IMR-90 (cell line): ENCODE results near the gene GFPT1. TPM values are rescaled to one million over a fixed set of nuclear protein-coding genes. Genes with fewer than 3 reads are reported as not detected.

Source experiments
- ATAC-seq: fragments of 200-7000 bp; cut with Tn5 transposase; 2 replicates; pipeline ENCODE4 v1.9.1; 2020; ENCODE audit warnings: low read depth, mild to moderate bottlenecking, moderate library complexity
- BruUV-seq: library from RNA; stranded (reverse); fragments of 400-500 nt; replicated peaks from 2 replicates; lab custom pipeline; 2021; lab: Mats Ljungman, UMichigan
- CTCF ChIA-PET: fragments of 300-600 bp; formaldehyde crosslinking; extraction: SDS; loops from one replicate; lab custom pipeline; 2021; ENCODE audit warnings: antibody characterized with exemption; lab: Yijun Ruan, JAX
- POLR2A ChIA-PET: fragments of 300-600 bp; sonication (Branson Sonifier 250); formaldehyde crosslinking; loops from one replicate; lab custom pipeline; 2022; ENCODE audit warnings: antibody characterized with exemption; ENCODE audit not compliant: unreplicated experiment; lab: Charles Lee
- DNase-seq: peaks from one replicate; pipeline ENCODE4 v3.0.0; 2013
- H2AFZ ChIP-seq: replicated peaks from 2 replicates; pipeline ENCODE3; 2013; ENCODE audit warnings: low read length, mild to moderate bottlenecking; ENCODE audit not compliant: poor library complexity
- H2AK5ac ChIP-seq: 2 replicates; pipeline ENCODE4 v1.6.1; 2013; ENCODE audit warnings: low read depth, low read length, inconsistent platforms
- H2AK9ac ChIP-seq: replicated peaks from 2 replicates; pipeline ENCODE3; 2013; ENCODE audit warnings: mild to moderate bottlenecking, low read depth, low read length, moderate library complexity; ENCODE audit not compliant: poor library complexity
- H2BK120ac ChIP-seq: 2 replicates; pipeline ENCODE4 v1.6.1; 2013; ENCODE audit warnings: low read depth, low read length, inconsistent platforms
- H2BK15ac ChIP-seq: 3 replicates; pipeline ENCODE4 v1.6.1; 2013; ENCODE audit warnings: low read depth, low read length, inconsistent platforms
- H2BK20ac ChIP-seq: 2 replicates; pipeline ENCODE4 v1.6.1; 2013; ENCODE audit warnings: low read depth, mild to moderate bottlenecking, inconsistent platforms, low read length, moderate library complexity
- H2BK5ac ChIP-seq: 2 replicates; pipeline ENCODE4 v1.6.1; 2013; ENCODE audit warnings: mild to moderate bottlenecking, low read depth, low read length, inconsistent platforms; ENCODE audit not compliant: poor library complexity, severe bottlenecking
- H3K14ac ChIP-seq: replicated peaks from 2 replicates; pipeline ENCODE4 v1.6.1; 2013; ENCODE audit warnings: low read depth, low read length, inconsistent platforms
- H3K18ac ChIP-seq: 2 replicates; pipeline ENCODE4 v1.6.1; 2013; ENCODE audit warnings: low read depth, low read length, control low read depth
- H3K23ac ChIP-seq: 2 replicates; pipeline ENCODE4 v1.6.1; 2013; ENCODE audit warnings: low read depth, low read length, inconsistent platforms
- H3K27ac ChIP-seq: 2 replicates; pipeline ENCODE4 v1.5.1; 2013; ENCODE audit warnings: mild to moderate bottlenecking, control low read depth, low read length; ENCODE audit not compliant: insufficient read depth
- H3K27me3 ChIP-seq: 2 replicates; pipeline ENCODE4 v1.6.1; 2013; ENCODE audit warnings: low read length; ENCODE audit not compliant: control insufficient read depth, insufficient read depth
- H3K36me3 ChIP-seq: 2 replicates; pipeline ENCODE4 v1.6.1; 2013; ENCODE audit warnings: low read length, mixed read lengths; ENCODE audit not compliant: control insufficient read depth, insufficient read depth
- H3K4ac ChIP-seq: 2 replicates; pipeline ENCODE4 v1.6.1; 2013; ENCODE audit warnings: low read depth, low read length, inconsistent platforms
- H3K4me1 ChIP-seq: 2 replicates; pipeline ENCODE4 v1.6.1; 2013; ENCODE audit warnings: low read length, mixed read lengths; ENCODE audit not compliant: control insufficient read depth, insufficient read depth
- H3K4me2 ChIP-seq: 2 replicates; pipeline ENCODE4 v1.6.1; 2013; ENCODE audit warnings: low read depth, mild to moderate bottlenecking, control low read depth, low read length, moderate library complexity
- H3K4me3 ChIP-seq: 2 replicates; pipeline ENCODE4 v1.5.1; 2013; ENCODE audit warnings: low read depth, mild to moderate bottlenecking, control low read depth, low read length, moderate library complexity; ENCODE audit not compliant: insufficient read depth
- H3K56ac ChIP-seq: 2 replicates; pipeline ENCODE4 v1.6.1; 2013; ENCODE audit warnings: low read length, inconsistent platforms; ENCODE audit not compliant: insufficient read depth; ENCODE audit errors: extremely low read depth
- H3K79me1 ChIP-seq, 2 experiments: 2 replicates each; pipeline ENCODE4 v1.6.1; 2013; ENCODE audit warnings: low read length in 2 of 2, inconsistent platforms in 1 of 2, low read depth in 1 of 2
- H3K9ac ChIP-seq: 2 replicates; pipeline ENCODE4 v1.6.1; 2013; ENCODE audit warnings: low read depth, low read length, control low read depth
- H3K9me1 ChIP-seq: 2 replicates; pipeline ENCODE4 v1.6.1; 2013; ENCODE audit warnings: low read length, inconsistent platforms; ENCODE audit not compliant: insufficient read depth
- H3K9me3 ChIP-seq: 2 replicates; pipeline ENCODE4 v1.6.1; 2013; ENCODE audit warnings: low read length; ENCODE audit not compliant: control insufficient read depth, insufficient read depth
- H4K20me1 ChIP-seq: 2 replicates; pipeline ENCODE4 v1.6.1; 2013; ENCODE audit warnings: low read length, inconsistent platforms; ENCODE audit not compliant: insufficient read depth
- H4K5ac ChIP-seq: 2 replicates; pipeline ENCODE4 v1.6.1; 2013; ENCODE audit warnings: mild to moderate bottlenecking, low read depth, low read length, control low read depth
- H4K8ac ChIP-seq, 2 experiments: 2 replicates each; pipeline ENCODE4 v1.6.1; 2013; ENCODE audit warnings: low read depth in 2 of 2, low read length in 2 of 2, control low read depth in 1 of 2, inconsistent platforms in 1 of 2
- H4K91ac ChIP-seq: 2 replicates; pipeline ENCODE4 v1.6.1; 2013; ENCODE audit warnings: low read depth, low read length, inconsistent platforms; ENCODE audit not compliant: insufficient read depth
- BHLHE40 ChIP-seq: fragments of 150-350 bp; IDR thresholded peaks from 2 replicates; pipeline ENCODE4 v1.6.1; 2016; ENCODE audit warnings: mild to moderate bottlenecking, low read depth, low read length
- CEBPB ChIP-seq: IDR thresholded peaks from 2 replicates; pipeline ENCODE4 v1.6.1; 2012; ENCODE audit warnings: low read depth, low read length, improper control_type of control experiment
- CHD1 ChIP-seq: IDR thresholded peaks from 2 replicates; pipeline ENCODE4 v1.6.1; 2012; ENCODE audit warnings: low read depth, low read length, improper control_type of control experiment
- CTCF ChIP-seq: conservative IDR thresholded peaks from 2 replicates; pipeline ENCODE4 v1.5.1; 2012; ENCODE audit warnings: mild to moderate bottlenecking, low read depth, low read length, improper control_type of control experiment
- ELK1 ChIP-seq: fragments of 150-350 bp; IDR thresholded peaks from 2 replicates; pipeline ENCODE4 v1.6.1; 2016; ENCODE audit warnings: low read depth, mild to moderate bottlenecking, low read length, moderate library complexity, borderline replicate concordance
- FOS ChIP-seq: fragments of 150-350 bp; IDR thresholded peaks from 2 replicates; pipeline ENCODE4 v1.6.1; 2016; ENCODE audit warnings: low read depth, low read length
- MAFK ChIP-seq: IDR thresholded peaks from 2 replicates; pipeline ENCODE4 v1.6.1; 2012; ENCODE audit warnings: low read depth, low read length, improper control_type of control experiment
- MAZ ChIP-seq: IDR thresholded peaks from 2 replicates; pipeline ENCODE4 v1.6.1; 2012; ENCODE audit warnings: low read depth, mild to moderate bottlenecking, low read length, improper control_type of control experiment, moderate library complexity, borderline replicate concordance
- MXI1 ChIP-seq: IDR thresholded peaks from 2 replicates; pipeline ENCODE4 v1.6.1; 2012; ENCODE audit warnings: low read depth, mild to moderate bottlenecking, low read length, moderate library complexity, borderline replicate concordance
- NFE2L2 ChIP-seq: fragments of 150-350 bp; IDR thresholded peaks from 2 replicates; pipeline ENCODE4 v1.6.1; 2016; ENCODE audit warnings: low read depth, mild to moderate bottlenecking, low read length
- POLR2A ChIP-seq: IDR thresholded peaks from 2 replicates; pipeline ENCODE4 v1.6.1; 2012; ENCODE audit warnings: mild to moderate bottlenecking, low read depth, low read length
- RAD21 ChIP-seq: IDR thresholded peaks from 2 replicates; pipeline ENCODE4 v1.6.1; 2012; ENCODE audit warnings: low read length, improper control_type of control experiment
- RCOR1 ChIP-seq: IDR thresholded peaks from 2 replicates; pipeline ENCODE4 v1.6.1; 2012; ENCODE audit warnings: mild to moderate bottlenecking, low read length, improper control_type of control experiment; ENCODE audit not compliant: insufficient replicate concordance
- RFX5 ChIP-seq: IDR thresholded peaks from 2 replicates; pipeline ENCODE4 v1.8.0; 2012; ENCODE audit warnings: low read depth, mild to moderate bottlenecking, low read length, moderate library complexity
- SMC3 ChIP-seq: fragments of 150-350 bp; IDR thresholded peaks from 2 replicates; pipeline ENCODE4 v1.6.1; 2016; ENCODE audit warnings: low read depth, mild to moderate bottlenecking, antibody characterized with exemption, low read length, moderate library complexity
- USF2 ChIP-seq: fragments of 150-350 bp; IDR thresholded peaks from 2 replicates; pipeline ENCODE4 v1.6.1; 2017; ENCODE audit warnings: mild to moderate bottlenecking, antibody characterized with exemption, low read length, low read depth
- WGBS, 2 experiments: methylation state at CpG; one replicate each; pipeline versions ENCODE4 v1.1.5 to v1.1.7; 2013; ENCODE audit warnings: missing lambda C conversion rate in 2 of 2; ENCODE audit not compliant: insufficient read length in 1 of 2; ENCODE audit errors: extremely low coverage in 2 of 2; 5-methylcytosine and 5-hydroxymethylcytosine counted together
- dilution Hi-C: fragments of 300-500 bp; cut with HindIII; formaldehyde crosslinking; loops from one replicate; pipeline ENCODE4 v1.14.3; 2018; ENCODE audit warnings: low sequenced_read_pairs; ENCODE audit not compliant: unreplicated experiment
- in situ Hi-C: fragments of 300-500 bp; cut with MboI; formaldehyde crosslinking; loops from 3 replicates; pipeline ENCODE4 v1.14.3; 2019; ENCODE audit warnings: low sequenced_read_pairs, inconsistent platforms, mixed read lengths
- intact Hi-C: fragments of 100-400 bp; cut with micrococcal nuclease; formaldehyde crosslinking; loops from 2 replicates; pipeline ENCODE4 v1.10.0; 2022
- polyA plus RNA-seq, 3 experiments: library from polyadenylated mRNA; depleted of rRNA; stranded (reverse); fragments of >200 nt; gene quantifications; 2 replicates each; pipeline ENCODE4 v1.2.3, GENCODE V29; 2012; ENCODE audit warnings: low replicate concordance in 1 of 3
- total RNA-seq: library from RNA; depleted of rRNA; stranded (reverse); fragments of >200 nt; gene quantifications from 2 replicates; pipeline ENCODE4 v1.2.3, GENCODE V29; 2012

The GFPT1 gene
- total and polyA plus RNA-seq, 2 of the 4 experiments (the other 2 are of a cell fraction), result 23.5 to 52.9 TPM

- Histone ChIP-seq H4K20me1 (no peaks in the 10 kb centered on the region), H3K27ac (no peak overlapping the region), H3K9ac (no peak overlapping the region), H2BK120ac (no peak overlapping the region), H3K4ac (no peak overlapping the region), H3K23ac (no peak overlapping the region), H2BK15ac (no peak overlapping the region), H2AK9ac (no peak overlapping the region), H2AK5ac (no peak overlapping the region), H2AFZ (no peak overlapping the region), H3K9me3 (no peaks in the 10 kb centered on the region), H3K36me3 (peaks cover 25% of the 10 kb centered on the region), H3K9me1 (no peaks in the 10 kb centered on the region), H3K27me3 (no peaks in the 10 kb centered on the region), H2BK5ac (no peak overlapping the region), H4K8ac (no peak overlapping the region), H3K56ac (no peak overlapping the region), H3K4me3 (no peak overlapping the region), H4K5ac (no peak overlapping the region), H3K18ac (no peak overlapping the region), H3K14ac (no peak overlapping the region), H3K4me2 (no peak overlapping the region), H3K79me1 (peaks cover 8 to 16% of the 10 kb centered on the region in 2 experiments; a peak in 2 of 4 replicates), H3K4me1 (no peaks in the 10 kb centered on the region), H2BK20ac (no peak overlapping the region), H4K91ac (no peak overlapping the region)
- BruUV-seq, result no TSS peak
- ATAC-seq, result no peak
- WGBS, 2 experiments, result 100% methylated on average over 1 of the region's 6 CpGs; no CpG with 5 or more reads in 1 of the 2 experiments
- TF ChIP-seq FOS (no peak), CTCF (no peak), MAZ (no peak), BHLHE40 (no peak), ELK1 (no peak), CHD1 (no peak), CEBPB (no peak), SMC3 (no peak), NFE2L2 (no peak), USF2 (no peak), RCOR1 (no peak), POLR2A (no peak), RFX5 (no peak), RAD21 (no peak), MAFK (no peak), MXI1 (no peak)
- ChIA-PET CTCF (no interaction called here), POLR2A (no interaction called here)
- dilution Hi-C loops, result no loop called here
- no peak for DNase-seq
- in situ Hi-C loops, result no loop called here
- intact Hi-C loops, result no loop called here
Measured at GRCh38 chr2:69429491-69430183, 42.6 kb upstream of the GFPT1 start.
